Measurements from ENCODE around the gene MEIS2. TPM values are rescaled to one million over a fixed set of nuclear protein-coding genes. Genes with fewer than 3 reads are reported as not detected.

Gene MEIS2
- total and polyA plus RNA-seq, 2 of the 13 experiments (the other 11 are each of a cell fraction or from before 2014, with no cell fraction given) = 10.7 to 12.4 TPM

DNA sequence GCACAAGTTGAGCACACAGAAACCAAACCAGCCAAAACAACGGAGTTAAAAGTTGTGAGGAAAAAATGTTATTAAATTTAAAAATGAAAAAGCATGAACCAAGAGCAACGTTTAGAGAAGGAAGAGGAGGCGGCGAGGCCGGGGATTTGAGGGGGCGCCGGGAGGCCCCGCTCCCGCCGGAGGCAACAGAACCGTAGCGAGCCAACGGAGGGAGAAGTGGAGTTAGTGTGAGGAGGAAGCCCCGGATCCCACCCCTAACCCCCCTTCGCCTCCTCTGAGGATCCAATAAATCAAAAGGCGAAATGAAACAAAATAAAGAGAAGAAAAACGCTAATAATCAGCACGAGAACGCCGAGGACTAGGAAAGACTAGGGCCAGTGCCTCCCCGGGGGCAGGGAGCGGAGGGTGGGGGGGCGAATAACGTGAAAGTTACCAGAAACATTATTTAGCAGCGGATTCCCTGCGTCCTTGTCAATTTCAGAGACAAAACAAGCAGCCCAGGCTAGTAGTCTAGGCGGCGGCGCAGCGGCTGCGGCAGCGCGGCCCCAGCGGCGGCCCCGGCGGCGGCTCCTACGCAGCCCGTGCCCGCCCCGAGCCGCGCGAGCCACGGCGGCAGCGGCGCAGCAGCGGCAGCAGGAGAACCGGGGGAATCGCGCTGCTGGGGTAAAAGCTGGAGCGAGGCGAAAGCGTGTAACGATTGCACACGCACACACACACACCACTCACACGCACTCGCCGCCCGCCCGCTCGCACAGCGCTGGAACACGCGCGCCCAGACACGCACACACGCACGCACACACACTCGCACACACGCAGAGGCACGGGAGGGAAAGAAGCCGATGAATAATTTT, 1.7 kb downstream of the MEIS2 start (continued):
- TF ChIP-seq, protein P1, sequence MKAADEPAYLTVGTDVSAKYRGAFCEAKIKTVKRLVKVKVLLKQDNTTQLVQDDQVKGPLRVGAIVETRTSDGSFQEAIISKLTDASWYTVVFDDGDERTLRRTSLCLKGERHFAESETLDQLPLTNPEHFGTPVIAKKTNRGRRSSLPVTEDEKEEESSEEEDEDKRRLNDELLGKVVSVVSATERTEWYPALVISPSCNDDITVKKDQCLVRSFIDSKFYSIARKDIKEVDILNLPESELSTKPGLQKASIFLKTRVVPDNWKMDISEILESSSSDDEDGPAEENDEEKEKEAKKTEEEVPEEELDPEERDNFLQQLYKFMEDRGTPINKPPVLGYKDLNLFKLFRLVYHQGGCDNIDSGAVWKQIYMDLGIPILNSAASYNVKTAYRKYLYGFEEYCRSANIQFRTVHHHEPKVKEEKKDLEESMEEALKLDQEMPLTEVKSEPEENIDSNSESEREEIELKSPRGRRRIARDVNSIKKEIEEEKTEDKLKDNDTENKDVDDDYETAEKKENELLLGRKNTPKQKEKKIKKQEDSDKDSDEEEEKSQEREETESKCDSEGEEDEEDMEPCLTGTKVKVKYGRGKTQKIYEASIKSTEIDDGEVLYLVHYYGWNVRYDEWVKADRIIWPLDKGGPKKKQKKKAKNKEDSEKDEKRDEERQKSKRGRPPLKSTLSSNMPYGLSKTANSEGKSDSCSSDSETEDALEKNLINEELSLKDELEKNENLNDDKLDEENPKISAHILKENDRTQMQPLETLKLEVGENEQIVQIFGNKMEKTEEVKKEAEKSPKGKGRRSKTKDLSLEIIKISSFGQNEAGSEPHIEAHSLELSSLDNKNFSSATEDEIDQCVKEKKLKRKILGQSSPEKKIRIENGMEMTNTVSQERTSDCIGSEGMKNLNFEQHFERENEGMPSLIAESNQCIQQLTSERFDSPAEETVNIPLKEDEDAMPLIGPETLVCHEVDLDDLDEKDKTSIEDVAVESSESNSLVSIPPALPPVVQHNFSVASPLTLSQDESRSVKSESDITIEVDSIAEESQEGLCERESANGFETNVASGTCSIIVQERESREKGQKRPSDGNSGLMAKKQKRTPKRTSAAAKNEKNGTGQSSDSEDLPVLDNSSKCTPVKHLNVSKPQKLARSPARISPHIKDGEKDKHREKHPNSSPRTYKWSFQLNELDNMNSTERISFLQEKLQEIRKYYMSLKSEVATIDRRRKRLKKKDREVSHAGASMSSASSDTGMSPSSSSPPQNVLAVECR (CRISPR knock-in tag; IDR thresholded peaks at IDR 0.05; ENCODE audit: borderline replicate concordance) = peak; percentile 33; the same call in 1 of the 2 replicates
- TF ChIP-seq ZNF432 (CRISPR knock-in tag; IDR thresholded peaks at IDR 0.05; ENCODE audit: borderline replicate concordance) = no peak
- no peak for TF ChIP-seq RFXANK (CRISPR knock-in tag; IDR thresholded peaks at IDR 0.05)
- no peak for TF ChIP-seq PHB2 (IDR thresholded peaks at IDR 0.05; ENCODE audit: partially characterized antibody)
- TF ChIP-seq GABPB1 (CRISPR knock-in tag; IDR thresholded peaks at IDR 0.05) = peak; percentile 32; the same call in 1 of the 2 replicates
- peak; percentile 88 for TF ChIP-seq HNRNPLL (IDR thresholded peaks at IDR 0.05; ENCODE audit: low read depth, low read length, poor library complexity, severe bottlenecking)
- peak; percentile 33 for TF ChIP-seq AGO2 (optimal IDR thresholded peaks at IDR 0.05; ENCODE audit: low read depth, low read length)
- no peak for TF ChIP-seq CREM (IDR thresholded peaks at IDR 0.05)
- TF ChIP-seq CREM (CRISPR knock-in tag; IDR thresholded peaks at IDR 0.05) = no peak
- no peak for TF ChIP-seq EHMT2 (IDR thresholded peaks at IDR 0.05; ENCODE audit: borderline replicate concordance, low read depth, low read length)
- no peak for TF ChIP-seq TCF7L2 (IDR thresholded peaks at IDR 0.05; ENCODE audit: low read depth, low read length)

Measured in HepG2 (cell line).